Prostate gland (tissue), 2 donors: ENCODE results near the gene MRPS25.

Experiments used
- POLR2A ChIP-seq: fragments of 450-650 bp; IDR thresholded peaks from one replicate; pipeline ENCODE4 v1.6.1; 2016; ENCODE audit warnings: antibody characterized with exemption, mild to moderate bottlenecking
- POLR2AphosphoS5 ChIP-seq: sonication (generic); formaldehyde crosslinking; IDR thresholded peaks from one replicate; pipeline ENCODE4 v1.6.1; 2017; ENCODE audit warnings: antibody characterized with exemption
- TF ChIP-seq, protein P1 (sequence below), 4 experiments: fragments of 200-600 bp in 2 of 4; fragments of 450-650 bp in 2 of 4; sonication (generic) in 2 of 4; IDR thresholded peaks; 1 replicate in 3 of 4; 2 replicates in 1 of 4; pipeline ENCODE4 v1.5.1; 2016 to 2019; ENCODE audit warnings: antibody characterized with exemption in 4 of 4, mild to moderate bottlenecking in 2 of 4, moderate library complexity in 2 of 4

DNA sequence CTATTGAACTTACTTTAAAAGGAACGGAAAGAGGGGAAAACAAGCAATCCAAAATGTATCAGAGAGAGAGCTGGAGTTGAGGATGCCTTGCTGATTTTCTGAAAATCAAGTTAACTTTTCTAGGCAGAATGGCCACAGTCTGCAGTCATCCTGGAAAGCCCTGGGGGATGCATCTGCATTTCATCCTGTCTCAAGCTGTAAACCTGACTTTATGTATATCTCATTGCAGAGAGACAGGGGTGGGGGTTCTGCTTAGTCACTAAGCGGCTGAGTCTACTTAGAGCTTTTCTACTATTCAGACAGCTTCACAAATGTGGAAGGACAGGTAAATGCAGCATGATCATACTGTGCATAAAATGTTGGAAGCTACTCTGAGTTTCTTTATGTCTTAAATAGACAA is 41.4 kb downstream of the MRPS25 start:
- TF ChIP-seq, protein P1, sequence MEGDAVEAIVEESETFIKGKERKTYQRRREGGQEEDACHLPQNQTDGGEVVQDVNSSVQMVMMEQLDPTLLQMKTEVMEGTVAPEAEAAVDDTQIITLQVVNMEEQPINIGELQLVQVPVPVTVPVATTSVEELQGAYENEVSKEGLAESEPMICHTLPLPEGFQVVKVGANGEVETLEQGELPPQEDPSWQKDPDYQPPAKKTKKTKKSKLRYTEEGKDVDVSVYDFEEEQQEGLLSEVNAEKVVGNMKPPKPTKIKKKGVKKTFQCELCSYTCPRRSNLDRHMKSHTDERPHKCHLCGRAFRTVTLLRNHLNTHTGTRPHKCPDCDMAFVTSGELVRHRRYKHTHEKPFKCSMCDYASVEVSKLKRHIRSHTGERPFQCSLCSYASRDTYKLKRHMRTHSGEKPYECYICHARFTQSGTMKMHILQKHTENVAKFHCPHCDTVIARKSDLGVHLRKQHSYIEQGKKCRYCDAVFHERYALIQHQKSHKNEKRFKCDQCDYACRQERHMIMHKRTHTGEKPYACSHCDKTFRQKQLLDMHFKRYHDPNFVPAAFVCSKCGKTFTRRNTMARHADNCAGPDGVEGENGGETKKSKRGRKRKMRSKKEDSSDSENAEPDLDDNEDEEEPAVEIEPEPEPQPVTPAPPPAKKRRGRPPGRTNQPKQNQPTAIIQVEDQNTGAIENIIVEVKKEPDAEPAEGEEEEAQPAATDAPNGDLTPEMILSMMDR (IDR thresholded peaks at IDR 0.05), result no peak
- TF ChIP-seq POLR2AphosphoS5 (no peak), POLR2A (no peak)
